Bronchial epithelial cell (primary cell): ENCODE measurements around the gene TRAF3IP3. TPM values are rescaled to one million over a fixed set of nuclear protein-coding genes. Genes with fewer than 3 reads are reported as not detected.
A peak's percentile ranks its signal among the peaks of the same experiment; 100 is the strongest.

Experiments
- DNase-seq: peaks from one replicate; pipeline ENCODE4 v3.0.0-alpha.2; 2010; ENCODE audit warnings: low read depth
- FAIRE-seq: peaks from 2 replicates; lab custom pipeline; 2011; peaks lifted over from hg19 to GRCh38; lab: Jason Lieb, UNC
- H3K27me3 ChIP-seq: 2 replicates; pipeline ENCODE4 v1.5.1; 2011; ENCODE audit warnings: low read length; ENCODE audit not compliant: control insufficient read depth, insufficient read depth
- H3K36me3 ChIP-seq: 2 replicates; pipeline ENCODE4 v1.5.1; 2011; ENCODE audit warnings: low read length; ENCODE audit not compliant: control insufficient read depth, insufficient read depth
- H3K4me3 ChIP-seq: 2 replicates; pipeline ENCODE4 v1.5.1; 2011; ENCODE audit warnings: mild to moderate bottlenecking, low read depth, low read length, control low read depth
- CTCF ChIP-seq: IDR thresholded peaks from 2 replicates; pipeline ENCODE4 v1.5.1; 2011; ENCODE audit warnings: mild to moderate bottlenecking, moderate library complexity, low read length, control low read depth, inconsistent platforms; ENCODE audit not compliant: insufficient read depth, severe bottlenecking
- total RNA-seq: library from RNA; depleted of rRNA; stranded (reverse); fragments of >200 nt; gene quantifications from 2 replicates; pipeline ENCODE4 v1.2.1, GENCODE V29; 2014

Gene TRAF3IP3
- total RNA-seq, 1 donor from 2014 or later = not detected

DNA sequence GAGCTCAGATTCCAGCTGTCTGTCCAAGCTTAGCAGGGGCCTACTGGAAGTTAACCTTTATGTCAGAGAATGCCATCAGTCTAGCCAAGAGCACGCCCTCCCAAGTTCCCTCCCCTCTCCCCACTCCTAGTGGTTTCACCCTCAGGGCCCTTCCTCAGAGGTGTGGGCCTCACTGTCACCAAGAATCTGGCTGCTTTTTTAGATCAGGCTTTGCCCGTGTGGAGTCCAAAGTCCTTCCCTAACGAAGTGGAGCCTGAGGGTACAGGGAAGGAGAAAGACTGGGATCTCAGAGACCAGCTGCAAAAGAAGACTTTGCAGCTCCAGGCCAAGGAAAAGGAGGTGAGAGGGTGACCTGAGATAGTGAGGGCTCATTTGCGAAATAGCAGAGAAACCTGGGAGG is 24.4 kb downstream of the TRAF3IP3 start:
- Histone ChIP-seq H3K27me3 (no peaks in the 10 kb centered on the region), H3K4me3 (no peak overlapping the region), H3K36me3 (peaks cover 2% of the 10 kb centered on the region)
- no peak for TF ChIP-seq CTCF
- FAIRE-seq (peak; percentile 62), DNase-seq (peak; percentile 20)

DNA sequence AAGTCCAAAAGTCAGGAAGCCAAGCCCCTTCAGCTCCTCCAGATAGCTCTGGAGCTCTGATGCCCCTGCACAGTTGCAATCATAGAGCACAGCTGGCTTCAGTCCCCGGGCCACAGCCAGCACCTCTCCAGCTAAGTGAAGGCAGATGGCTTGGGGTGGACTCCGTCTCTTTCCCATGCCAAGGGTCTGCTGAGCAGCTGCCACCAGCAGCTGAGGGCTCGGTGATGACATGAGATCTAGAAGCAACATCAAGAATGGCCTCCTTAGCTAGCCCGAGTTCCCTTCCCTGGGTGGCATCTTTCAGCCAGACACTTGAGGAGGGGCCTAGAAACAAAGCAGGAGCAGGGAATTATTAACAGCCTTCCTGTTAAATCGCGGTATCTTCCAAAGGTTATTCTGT is 27.5 kb downstream of the TRAF3IP3 start:
- no peak for TF ChIP-seq CTCF
- DNase-seq = peak; percentile 19
- Histone ChIP-seq H3K36me3 (peaks cover 15% of the 10 kb centered on the region), H3K27me3 (no peaks in the 10 kb centered on the region), H3K4me3 (no peak overlapping the region)
- no peak for FAIRE-seq

DNA sequence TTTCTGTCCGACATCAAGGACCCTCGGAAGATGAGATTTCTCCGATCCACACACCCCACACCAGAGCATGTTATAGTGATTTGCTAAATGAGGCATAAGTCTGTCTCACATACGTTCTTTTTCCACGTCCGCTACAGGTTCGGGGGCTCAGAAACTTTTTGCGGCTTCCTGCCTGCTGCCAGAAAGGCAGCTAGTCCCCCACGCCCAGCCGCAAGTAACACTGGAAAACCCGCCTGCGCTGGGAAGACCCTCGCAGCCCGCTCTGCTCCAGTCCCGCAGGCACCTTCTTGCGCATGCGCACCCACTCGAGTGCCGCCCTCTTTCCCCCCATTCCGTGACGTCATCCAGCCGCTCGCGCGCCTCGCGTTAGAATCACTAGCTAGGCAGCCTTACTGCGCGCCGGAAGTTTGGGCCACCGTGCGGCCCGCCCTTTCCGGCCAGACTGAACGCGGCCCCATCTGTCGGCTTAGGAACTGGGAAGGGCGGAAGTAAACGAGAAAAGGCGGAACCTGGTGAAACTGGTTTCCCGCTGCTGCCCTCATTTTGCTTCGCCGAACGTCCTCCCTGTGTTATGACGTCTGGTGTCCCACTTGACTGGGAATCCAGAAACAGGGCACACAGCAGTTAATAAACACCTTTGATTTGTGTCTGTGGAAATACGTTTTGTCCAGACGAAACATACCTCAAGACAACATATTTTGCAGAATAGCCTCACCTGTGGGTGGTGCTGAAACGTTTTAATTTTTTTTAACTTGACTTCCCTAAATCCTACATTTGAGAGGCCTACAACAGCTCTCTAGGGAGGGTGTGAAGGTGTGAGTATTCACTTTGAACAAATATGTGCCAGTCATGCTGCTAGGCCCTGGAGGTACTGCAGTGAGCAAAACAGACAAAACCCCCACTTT is 28.7 kb downstream of the TRAF3IP3 start, which contains the start of gene C1orf74:
Gene C1orf74, minus strand, starts transcription at position 295 of the 905 bp plus-strand sequence. CDS start 925 bp downstream, outside the sequence.
- peak; percentile 70 for FAIRE-seq
- peak within 1 kb of the TSS; percentile 55 for H3K4me3 ChIP-seq

GRCh38 chr1:209785592-209785991 is 29.7 kb downstream of the TRAF3IP3 start:
- Histone ChIP-seq H3K36me3 (peaks cover 27% of the 10 kb centered on the region), H3K27me3 (no peaks in the 10 kb centered on the region), H3K4me3 (no peak overlapping the region)
- no peak for TF ChIP-seq CTCF
- peak; percentile 6 for DNase-seq
- no peak for FAIRE-seq

More for the DNA sequence above, 28.7 kb downstream of the TRAF3IP3 start, which contains the start of gene C1orf74:
- Histone ChIP-seq H3K27me3 (no peaks in the 10 kb centered on the region), H3K36me3 (peaks cover 18% of the 10 kb centered on the region)
- peak; percentile 90 for DNase-seq
- TF ChIP-seq CTCF = no peak

- FAIRE-seq = no peak
- no peak for DNase-seq
- Histone ChIP-seq H3K27me3 (no peaks in the 10 kb centered on the region), H3K4me3 (no peak overlapping the region), H3K36me3 (peaks cover 30% of the 10 kb centered on the region)
- TF ChIP-seq CTCF = no peak
Measured at GRCh38 chr1:209786146-209786545, 30.3 kb downstream of the TRAF3IP3 start.
